Aorta (tissue), 5 donors: ENCODE data around the gene RAB3IL1. TPM values are rescaled to one million over a fixed set of nuclear protein-coding genes. Genes with fewer than 3 reads are reported as not detected.

Experiments
- ATAC-seq: fragments of 200-7000 bp; cut with Tn5 transposase; one replicate; pipeline ENCODE4 v1.9.1; 2022; ENCODE audit warnings: moderate library complexity; ENCODE audit not compliant: low FRiP score
- DNase-seq, 2 donors: peaks; one replicate each; pipeline ENCODE4 v3.0.0-alpha.2; 2020
- H3K27ac ChIP-seq, 2 donors: one replicate each; pipeline ENCODE4 v1.5.1; 2013; ENCODE audit warnings: low read length in 2 of 2, mild to moderate bottlenecking in 2 of 2, moderate library complexity in 2 of 2, control low read depth in 1 of 2, inconsistent platforms in 1 of 2, low read depth in 1 of 2
- H3K27me3 ChIP-seq, 2 donors: one replicate each; pipeline ENCODE4 v1.6.1; 2013; ENCODE audit warnings: control low read depth in 1 of 2, low read length in 1 of 2, mild to moderate bottlenecking in 1 of 2, moderate library complexity in 1 of 2; ENCODE audit not compliant: insufficient read depth in 2 of 2, control insufficient read depth in 1 of 2
- H3K36me3 ChIP-seq, 2 donors: one replicate each; pipeline ENCODE4 v1.6.1; 2013; ENCODE audit warnings: control low read depth in 1 of 2, low read length in 1 of 2, mild to moderate bottlenecking in 1 of 2; ENCODE audit not compliant: insufficient read depth in 2 of 2, control insufficient read depth in 1 of 2
- H3K4me1 ChIP-seq, 2 donors: one replicate each; pipeline ENCODE4 v1.6.1; 2013; ENCODE audit warnings: low read length in 2 of 2, control low read depth in 1 of 2, mild to moderate bottlenecking in 1 of 2, moderate library complexity in 1 of 2; ENCODE audit not compliant: insufficient read depth in 2 of 2, control insufficient read depth in 1 of 2
- H3K4me3 ChIP-seq, 2 donors: one replicate each; pipeline ENCODE4 v1.5.1; 2013; ENCODE audit warnings: low read length in 2 of 2, control low read depth in 1 of 2, mild to moderate bottlenecking in 1 of 2
- H3K9me3 ChIP-seq: one replicate; pipeline ENCODE4 v1.6.1; 2013; ENCODE audit warnings: mild to moderate bottlenecking, low read length; ENCODE audit not compliant: control insufficient read depth
- WGBS, 2 donors: extraction: QIAGEN DNeasy Blood & Tissue Kit; methylation state at CpG; one replicate each; pipeline ENCODE4 v1.1.7; 2013; 5-methylcytosine and 5-hydroxymethylcytosine counted together
- intact Hi-C, 2 donors: fragments of 100-400 bp; cut with DNase I; formaldehyde crosslinking; loops; one replicate each; pipeline versions ENCODE4 v1.14.2 to v1.15.0; 2022
- polyA plus RNA-seq, 2 donors: library from polyadenylated mRNA; stranded (reverse); fragments of 200-250 nt; gene quantifications; one replicate each; pipeline ENCODE4 v1.2.3, GENCODE V29; 2013
- total RNA-seq, 2 donors: library from RNA; stranded (reverse); fragmentation: NEBNext Ultra II Directional; extraction: Animal tissue kit (Norgen Biotek cat#: 25700); gene quantifications; one replicate each; pipeline ENCODE4 v1.2.1, GENCODE V29; 2021
- donor health status: healthy with polysubstance abuse.
- donor health status: Bipolar disorder and iron deficiency.
- donor health status: DM: no; HTN: no; CAD: no.
- donor health status: DM: no; HTN: no; CAD: no.
- donor health status: DM: yes; HTN: yes; CAD: no.

Gene RAB3IL1
- total and polyA plus RNA-seq, 4 donors, result 6.4 to 45.2 (median 17.6) TPM

DNA sequence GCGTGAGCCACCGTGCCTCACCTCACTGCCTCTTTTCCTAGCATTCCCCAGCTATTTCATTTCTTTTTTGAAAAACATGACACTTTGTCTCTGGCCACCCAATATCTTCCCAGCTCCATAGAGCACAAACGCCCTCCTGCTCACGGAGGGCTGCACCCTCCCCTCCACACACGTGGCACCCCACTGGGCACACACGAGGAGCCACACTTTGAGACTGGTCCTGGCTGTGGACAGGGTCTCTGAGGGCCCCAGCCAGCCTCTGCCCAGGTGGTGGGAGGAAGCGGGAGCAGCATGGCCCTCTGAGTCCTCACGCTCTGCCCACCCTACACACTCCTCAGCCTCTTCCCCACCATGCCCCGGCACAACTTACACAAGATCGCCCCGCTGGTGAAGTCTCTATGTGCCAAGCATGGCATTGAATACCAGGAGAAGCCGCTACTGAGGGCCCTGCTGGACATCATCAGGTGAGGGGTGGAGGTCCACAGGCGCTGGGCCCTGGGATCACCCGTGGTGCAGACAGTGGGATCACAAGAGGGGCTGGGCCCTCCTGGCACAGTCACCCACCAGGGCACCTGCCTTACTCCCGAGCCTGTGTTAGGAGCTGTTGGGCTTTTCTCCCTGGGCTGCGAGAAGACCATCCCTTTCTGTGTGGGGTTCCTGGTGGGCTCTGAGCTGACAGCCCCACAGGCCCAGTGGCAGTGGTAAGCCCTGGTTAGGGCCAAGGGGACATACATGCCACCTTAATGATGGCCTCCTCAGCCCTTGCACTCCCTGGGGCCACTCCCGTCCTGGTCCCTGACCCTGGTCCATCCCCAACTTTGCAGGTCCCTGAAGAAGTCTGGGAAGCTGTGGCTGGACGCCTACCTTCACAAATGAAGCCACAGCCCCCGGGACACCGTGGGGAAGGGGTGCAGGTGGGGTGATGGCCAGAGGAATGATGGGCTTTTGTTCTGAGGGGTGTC lies 52.3 kb downstream of the RAB3IL1 start:
- intact Hi-C loops, result no loop called here
- H3K36me3 ChIP-seq, result peaks cover 0 to 5% of the 10 kb centered on the region in 2 donors
- no peaks in the 10 kb centered on the region for H3K27me3 ChIP-seq
- H3K4me3 ChIP-seq, result no peak overlapping the region
- no peak overlapping the region for H3K27ac ChIP-seq
- DNase-seq (no peak), ATAC-seq (no peak)
- H3K9me3 ChIP-seq, result no peaks in the 10 kb centered on the region
- 89 to 90% methylated on average over 20 of the region's 20 CpGs for WGBS, 2 donors
- H3K4me1 ChIP-seq, result no peaks in the 10 kb centered on the region

DNA sequence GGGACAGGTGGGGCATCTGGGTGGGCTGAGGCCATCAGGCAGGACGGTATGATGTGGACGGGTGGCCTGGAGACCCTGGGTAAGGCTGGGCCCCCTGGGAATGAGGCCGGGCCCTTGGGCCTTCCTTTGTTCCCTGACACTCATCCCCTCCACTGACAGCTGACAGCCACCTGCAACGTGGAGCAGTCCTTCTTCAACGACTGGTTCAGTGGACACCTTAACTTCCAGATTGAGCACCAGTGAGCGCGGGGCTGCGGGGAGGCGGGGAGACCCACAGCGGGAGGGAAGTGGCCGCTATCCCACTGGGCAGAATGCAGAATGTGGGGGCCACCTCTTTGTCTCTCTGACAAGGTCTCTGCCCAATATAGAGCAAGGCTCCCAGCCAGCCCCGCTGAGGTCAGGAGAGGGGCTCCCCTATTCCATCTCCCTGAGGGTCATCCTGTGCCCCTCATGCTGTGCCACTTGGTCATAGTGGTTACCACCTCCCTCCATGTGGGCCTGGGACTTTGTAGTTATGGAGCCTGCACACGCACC lies 53.8 kb downstream of the RAB3IL1 start:
- Histone ChIP-seq H3K4me3 (no peak overlapping the region), H3K36me3 (peaks cover 0 to 5% of the 10 kb centered on the region in 2 donors), H3K9me3 (no peaks in the 10 kb centered on the region), H3K27me3 (no peaks in the 10 kb centered on the region), H3K4me1 (no peaks in the 10 kb centered on the region), H3K27ac (no peak overlapping the region)
- DNase-seq (no peak), ATAC-seq (no peak)
- WGBS, 2 donors, result 91 to 92% methylated on average over 13 of the region's 13 CpGs
- intact Hi-C loops, result no loop called here

DNA sequence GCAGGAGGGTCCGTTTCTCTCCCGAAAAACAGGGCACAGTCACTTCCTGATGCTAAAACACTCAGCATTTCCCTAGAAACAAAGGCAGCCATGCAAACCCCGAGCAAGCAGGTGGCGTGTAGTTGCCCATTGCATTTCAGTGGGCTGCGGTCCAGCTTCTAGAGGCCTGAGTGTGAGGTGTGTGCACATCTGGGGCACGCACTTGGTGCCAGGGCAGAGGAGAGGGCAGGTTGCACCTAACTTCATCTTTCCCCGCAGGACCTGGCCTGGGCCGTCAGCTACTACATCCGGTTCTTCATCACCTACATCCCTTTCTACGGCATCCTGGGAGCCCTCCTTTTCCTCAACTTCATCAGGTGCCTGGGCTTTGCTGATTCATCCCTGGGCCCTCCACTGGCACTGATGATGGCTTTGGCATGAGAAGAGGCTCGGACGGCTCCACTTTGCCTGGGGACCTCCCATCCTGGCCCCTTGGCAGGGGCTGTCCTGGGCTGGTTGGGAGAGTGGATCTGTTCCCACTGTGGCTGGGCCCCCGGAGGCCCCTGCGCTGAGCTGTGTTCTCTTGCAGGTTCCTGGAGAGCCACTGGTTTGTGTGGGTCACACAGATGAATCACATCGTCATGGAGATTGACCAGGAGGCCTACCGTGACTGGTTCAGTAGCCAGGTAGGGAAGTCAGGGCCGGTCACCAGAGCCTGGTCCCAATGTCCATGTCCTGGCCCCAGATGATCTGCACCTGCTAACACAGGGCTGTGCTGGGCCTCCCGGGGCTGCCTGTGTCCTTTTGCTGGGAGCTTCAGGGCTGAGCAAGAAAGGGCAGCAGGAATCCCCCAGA lies 54.4 kb downstream of the RAB3IL1 start:
- Histone ChIP-seq H3K4me1 (no peaks in the 10 kb centered on the region), H3K9me3 (no peaks in the 10 kb centered on the region), H3K36me3 (peaks cover 0 to 5% of the 10 kb centered on the region in 2 donors), H3K27ac (no peak overlapping the region), H3K4me3 (no peak overlapping the region), H3K27me3 (no peaks in the 10 kb centered on the region)
- DNase-seq (no peak), ATAC-seq (no peak)
- intact Hi-C loops, result no loop called here
- WGBS, 2 donors, result 86 to 88% methylated on average over 18 of the region's 18 CpGs

DNA sequence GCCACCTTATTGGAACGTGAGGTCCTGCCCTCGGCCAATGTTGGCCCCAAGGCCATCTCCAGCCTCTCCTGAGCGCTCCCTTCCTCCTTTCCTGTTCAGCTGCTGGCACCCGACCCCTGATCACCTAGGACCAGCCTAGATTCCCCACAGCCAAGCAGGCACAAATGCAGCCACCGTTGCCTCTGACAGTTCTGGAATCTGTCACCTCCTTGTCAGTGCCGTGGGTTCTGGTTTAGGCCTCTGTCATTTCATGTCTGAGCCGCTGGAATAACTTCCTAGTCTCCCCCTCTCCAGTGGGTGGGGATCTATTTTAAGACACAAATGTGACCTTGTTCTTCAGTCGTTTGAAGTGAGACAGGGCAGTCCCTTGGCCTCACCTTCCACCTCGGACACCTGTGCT lies 55.7 kb downstream of the RAB3IL1 start:
- H3K9me3 ChIP-seq, result no peaks in the 10 kb centered on the region
- intact Hi-C loops, result no loop called here
- 53 to 63% methylated on average over 9 of the region's 9 CpGs for WGBS, 2 donors
- no peaks in the 10 kb centered on the region for H3K4me1 ChIP-seq
- H3K36me3 ChIP-seq, result peaks cover 0 to 7% of the 10 kb centered on the region in 2 donors
- no peak overlapping the region for H3K27ac ChIP-seq
- ATAC-seq (no peak), DNase-seq (no peak)
- no peaks in the 10 kb centered on the region for H3K27me3 ChIP-seq
- H3K4me3 ChIP-seq, result no peak overlapping the region

DNA sequence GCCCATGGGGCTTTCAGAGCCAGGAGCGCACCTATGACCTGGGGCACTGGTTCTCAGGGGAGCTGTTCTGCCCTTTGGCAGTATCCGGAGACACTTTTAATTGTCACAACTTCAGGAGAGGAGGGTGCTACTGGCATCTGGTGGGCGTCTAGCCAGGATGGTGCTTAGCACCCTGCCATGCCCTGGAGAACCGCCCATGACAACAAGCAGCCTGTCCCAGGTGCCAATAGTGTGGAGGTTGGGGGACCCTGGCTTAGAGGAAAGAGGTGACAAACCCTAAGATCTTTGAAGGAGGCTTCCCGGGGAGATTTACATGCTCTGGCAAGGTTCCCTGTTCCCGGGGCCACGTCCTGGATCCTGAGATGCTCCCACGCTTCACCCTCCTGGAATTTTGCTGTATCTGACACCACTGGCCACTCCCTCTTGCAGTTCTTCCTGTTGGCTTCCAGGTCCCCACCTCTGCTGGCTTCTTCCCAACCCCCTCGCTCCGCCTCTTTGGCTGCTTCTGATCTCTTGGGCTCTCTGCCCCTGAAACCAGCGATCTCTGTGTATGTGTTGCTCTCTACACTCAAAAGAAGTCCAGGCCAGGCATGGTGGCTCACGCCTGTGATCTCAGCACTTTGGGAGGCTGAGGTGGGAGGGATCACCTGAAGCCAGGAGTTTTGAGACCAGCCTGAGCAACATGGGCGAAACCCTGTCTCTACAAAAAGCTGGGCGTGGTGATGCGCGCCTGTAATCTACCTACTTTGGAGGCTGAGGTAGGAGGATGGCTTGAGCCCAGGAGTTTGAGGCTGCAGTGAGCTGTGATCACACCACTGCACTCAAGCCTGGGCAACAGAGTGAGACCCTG lies 57.1 kb downstream of the RAB3IL1 start:
- 57 to 63% methylated on average over 16 of the region's 16 CpGs for WGBS, 2 donors
- intact Hi-C loops, result no loop called here
- no peak for ATAC-seq
- H3K36me3 ChIP-seq, result peaks cover 0 to 7% of the 10 kb centered on the region in 2 donors
- H3K27me3 ChIP-seq, result no peaks in the 10 kb centered on the region
- H3K9me3 ChIP-seq, result no peaks in the 10 kb centered on the region
- H3K4me3 ChIP-seq, result no peak overlapping the region
- no peaks in the 10 kb centered on the region for H3K4me1 ChIP-seq
- DNase-seq, result peak in 1 of 2 donors; percentile 60
- H3K27ac ChIP-seq, result no peak overlapping the region

DNA sequence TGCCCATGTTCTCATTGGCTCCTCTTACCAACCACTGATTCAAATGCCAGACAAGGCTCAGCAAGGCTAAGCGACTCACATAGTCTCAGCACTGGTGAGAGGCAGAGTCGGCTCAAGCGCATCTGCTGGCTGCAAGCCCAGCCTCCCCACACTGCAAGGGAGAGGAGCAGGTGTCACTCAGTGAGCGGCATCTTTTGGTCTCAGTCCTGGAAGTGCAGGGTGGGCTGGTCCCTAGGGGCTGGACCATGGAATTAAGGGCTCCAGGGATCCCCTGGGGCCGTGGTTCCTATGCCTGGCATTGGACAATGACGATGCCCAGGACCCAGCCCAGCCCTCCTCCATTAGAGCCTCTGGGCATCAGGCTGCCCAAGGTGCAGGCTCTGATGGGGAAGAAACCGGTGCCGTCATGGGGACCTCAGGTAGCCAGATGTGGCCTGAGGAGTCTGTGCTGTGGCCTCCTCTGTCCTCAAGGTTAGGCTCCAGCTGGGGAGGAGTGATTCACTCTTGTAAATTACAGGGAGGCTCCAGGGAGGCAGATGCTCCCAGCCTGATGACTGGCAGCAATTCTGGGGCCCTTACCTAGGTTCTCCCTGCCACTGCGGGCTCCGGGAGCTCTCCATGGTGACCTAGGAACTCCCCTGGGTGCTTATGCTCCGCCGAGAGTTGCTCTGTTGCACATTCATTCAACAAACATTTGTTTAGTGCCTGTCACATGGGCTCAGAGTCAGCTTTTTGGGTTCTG lies 61.3 kb downstream of the RAB3IL1 start:
- intact Hi-C loops, result no loop called here
- Histone ChIP-seq H3K27ac (no peak overlapping the region), H3K4me3 (no peak overlapping the region), H3K4me1 (no peaks in the 10 kb centered on the region), H3K36me3 (peaks cover 0 to 2% of the 10 kb centered on the region in 2 donors), H3K27me3 (no peaks in the 10 kb centered on the region), H3K9me3 (no peaks in the 10 kb centered on the region)
- DNase-seq (no peak), ATAC-seq (no peak)
- WGBS, 2 donors, result 87 to 89% methylated on average over 12 of the region's 12 CpGs

DNA sequence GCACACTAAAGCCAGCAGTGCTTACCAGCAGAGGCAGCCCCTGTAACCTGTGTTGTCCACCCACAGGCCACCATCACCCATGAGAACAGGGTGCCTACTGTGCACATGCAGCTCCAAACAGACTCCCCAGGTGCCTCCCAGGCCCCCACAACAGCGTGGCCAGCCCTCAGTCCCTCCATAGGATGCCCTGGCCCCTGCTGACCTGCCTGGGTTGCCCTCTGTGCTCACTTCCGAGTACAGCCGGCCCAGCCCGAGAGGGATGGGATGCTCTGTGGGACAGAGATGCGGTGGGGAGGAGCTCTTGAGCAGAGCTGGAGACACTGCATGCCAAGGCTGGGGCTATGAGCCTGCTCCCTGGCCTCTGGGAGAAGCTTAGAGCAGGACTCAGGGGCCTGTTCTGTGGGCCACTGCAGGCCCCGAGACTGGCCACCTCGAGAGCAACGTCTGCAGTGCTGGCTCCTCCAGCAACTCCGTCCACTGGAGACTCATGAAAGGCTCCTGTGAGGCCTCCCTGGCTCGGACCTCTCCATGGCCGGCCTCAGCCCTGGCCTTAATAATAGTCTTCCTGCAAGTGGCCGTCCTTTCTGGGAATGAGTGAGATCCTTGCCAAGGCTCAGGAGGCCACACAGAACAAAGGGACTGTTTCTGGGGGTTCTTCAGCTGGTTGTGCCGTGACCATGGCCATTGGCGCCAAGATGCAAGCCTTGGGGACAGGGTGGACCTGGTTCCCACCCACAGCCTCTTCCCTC lies 62.2 kb downstream of the RAB3IL1 start:
- H3K36me3 ChIP-seq, result peaks cover 0 to 2% of the 10 kb centered on the region in 2 donors
- ATAC-seq (peak; percentile 31), DNase-seq (no peak)
- H3K4me3 ChIP-seq, result no peak overlapping the region
- no peak overlapping the region for H3K27ac ChIP-seq
- no peaks in the 10 kb centered on the region for H3K9me3 ChIP-seq
- H3K27me3 ChIP-seq, result no peaks in the 10 kb centered on the region
- H3K4me1 ChIP-seq, result no peaks in the 10 kb centered on the region
- 86 to 88% methylated on average over 14 of the region's 14 CpGs for WGBS, 2 donors
- intact Hi-C loops, result no loop called here
